HG03378 (cell line): Measurements from ENCODE around the gene GLRA3.
A peak's percentile ranks its signal among the peaks of the same experiment; 100 is the strongest.
"Not testable (repeated sequence)": the region's sequence is repeated elsewhere in the genome, so short reads cannot be mapped to it uniquely, and the experiment has no call there.

Source experiments
- ATAC-seq: cut with Tn5 transposase; IDR thresholded peaks from one replicate; pipeline ENCODE4 v1.9.1; 2021; ENCODE audit warnings: mild to moderate bottlenecking, moderate library complexity; ENCODE audit not compliant: unreplicated experiment

The GLRA3 gene

DNA sequence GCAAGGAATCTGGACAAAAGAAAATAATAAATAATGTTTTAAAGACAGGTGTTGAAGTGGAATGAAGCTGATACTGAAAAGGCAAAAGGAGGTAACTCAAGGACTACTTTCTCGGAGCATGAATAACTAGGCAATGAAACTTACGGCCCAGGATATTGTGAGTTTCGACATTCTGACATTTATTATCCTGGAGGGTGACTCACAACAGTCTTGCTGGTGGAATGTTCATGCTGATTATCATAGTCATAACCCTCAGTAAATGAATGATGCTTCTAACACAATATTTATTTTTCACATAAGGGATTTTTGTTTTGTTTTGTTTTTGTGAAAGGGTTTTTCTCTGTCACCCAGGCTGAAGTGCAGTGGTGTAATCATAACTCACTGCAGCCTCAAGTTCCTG is 159.8 kb downstream of the GLRA3 start:
- ATAC-seq: no peak

DNA sequence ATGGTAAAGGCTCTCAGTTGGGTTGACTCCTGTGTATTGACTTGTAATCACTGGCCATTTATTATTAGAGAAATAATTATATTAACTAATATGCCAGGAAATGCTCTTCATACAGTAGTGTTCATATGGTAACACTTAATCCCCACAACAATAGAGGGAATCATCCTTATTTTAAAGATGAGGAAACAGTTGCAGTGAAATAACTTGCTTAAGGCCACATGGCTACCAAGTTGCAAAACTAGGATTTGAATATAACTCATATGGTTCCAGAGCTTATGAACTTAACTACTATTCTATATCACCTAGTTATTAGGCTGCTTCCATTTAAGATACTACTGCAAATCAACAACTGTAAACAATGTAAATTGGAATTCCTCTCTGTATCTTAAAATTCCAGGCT is 163.2 kb downstream of the GLRA3 start:
- ATAC-seq: no peak

DNA sequence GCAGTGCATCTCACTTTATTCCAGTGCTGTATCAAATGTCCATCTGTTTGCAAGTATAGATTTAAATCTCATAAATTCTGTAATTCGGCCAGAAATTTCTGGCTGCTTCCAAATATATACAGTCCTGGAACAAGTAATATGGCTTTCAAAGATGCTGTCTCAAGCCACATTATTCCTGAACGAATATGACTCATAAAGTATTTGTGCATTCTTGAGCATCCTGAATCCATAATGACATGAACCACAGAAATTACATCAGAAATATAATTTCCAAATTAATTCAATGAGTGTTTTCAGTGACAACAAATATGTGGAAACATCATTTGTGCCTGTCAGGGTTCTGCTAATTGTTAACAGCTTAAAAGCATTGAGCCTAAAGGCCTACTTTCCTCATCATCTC is 165.8 kb downstream of the GLRA3 start:
- no peak for ATAC-seq

- ATAC-seq: no peak
Observed at GRCh38 chr4:174658246-174658645, 170.8 kb downstream of the GLRA3 start.

- ATAC-seq: no peak
Observed at GRCh38 chr4:174657472-174657871, 171.6 kb downstream of the GLRA3 start.

- no peak for ATAC-seq
Observed at GRCh38 chr4:174654634-174655033, 174.4 kb downstream of the GLRA3 start.

DNA sequence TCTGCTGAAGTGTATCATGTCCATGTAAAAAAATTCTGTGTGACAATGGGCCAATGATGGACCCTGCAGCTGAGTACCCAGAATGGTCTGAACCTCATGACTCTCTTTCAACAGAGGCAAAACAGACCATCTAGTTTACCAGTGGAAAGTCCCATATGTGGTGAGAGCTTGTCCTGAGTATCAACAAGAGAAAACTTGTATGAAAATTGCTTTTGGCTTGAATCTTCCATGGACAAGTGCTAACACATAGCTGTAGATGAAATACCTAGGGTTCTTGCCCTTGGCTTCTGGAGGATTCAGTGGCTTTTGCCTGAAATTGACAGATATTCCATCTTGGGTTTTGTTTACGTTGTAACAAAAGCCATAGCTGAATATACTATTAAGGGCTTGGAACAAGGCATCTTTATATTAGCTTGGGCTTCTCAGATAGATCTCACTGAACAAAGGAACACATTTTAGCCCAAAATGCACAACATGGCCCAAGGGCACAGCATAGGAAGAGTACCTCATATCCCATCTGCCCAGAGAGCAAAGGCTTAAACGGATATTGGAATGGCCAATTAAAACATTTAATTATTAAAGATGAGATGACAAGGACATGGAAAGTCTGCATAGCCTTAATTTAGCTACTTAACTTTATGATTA is 178.2 kb downstream of the GLRA3 start:
- ATAC-seq: no peak

GRCh38 chr4:174648812-174649211 is 180.2 kb downstream of the GLRA3 start:
- ATAC-seq: no peak

DNA sequence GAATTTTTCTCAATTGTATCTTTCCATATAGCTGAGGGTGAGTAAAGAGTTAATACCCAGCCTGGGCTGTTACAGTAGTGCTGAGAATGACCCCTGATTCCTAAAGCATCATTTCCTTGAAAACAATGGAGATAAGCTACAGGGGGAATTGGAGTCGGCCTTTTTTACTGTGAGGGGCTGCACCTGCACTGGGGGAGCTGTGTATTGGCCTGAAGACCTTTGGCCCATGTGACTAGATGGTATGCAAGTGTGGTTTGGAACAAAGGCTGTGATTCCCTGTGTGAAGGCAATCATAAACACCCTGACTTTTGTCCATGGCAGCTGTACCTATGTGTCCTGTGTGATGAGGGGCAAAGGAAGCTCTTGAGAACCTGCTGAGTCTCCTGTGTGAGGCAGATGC is 182.7 kb downstream of the GLRA3 start:
- ATAC-seq: no peak

- no peak for ATAC-seq
Observed at GRCh38 chr4:174640146-174640545, 188.9 kb downstream of the GLRA3 start.

- ATAC-seq: no peak
Observed at GRCh38 chr4:174635732-174636131, 193.3 kb downstream of the GLRA3 start.

DNA sequence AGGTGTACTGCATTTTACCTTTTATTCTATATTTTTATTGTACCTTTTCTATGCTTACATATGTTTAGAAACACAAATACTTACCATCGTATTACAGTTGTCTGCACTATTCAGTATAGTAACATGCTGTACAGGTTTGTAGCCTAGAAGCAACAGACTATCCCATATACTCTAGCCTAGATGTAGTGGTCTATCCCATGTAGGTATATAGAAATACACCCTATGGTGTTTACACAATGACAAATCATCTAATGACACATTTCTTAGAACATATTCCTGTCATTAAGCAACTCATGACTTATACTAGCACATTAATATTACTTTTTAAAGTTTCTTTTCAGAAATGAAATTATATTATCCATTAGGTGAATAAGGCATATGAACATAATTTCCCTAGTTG is 195.6 kb downstream of the GLRA3 start:
- ATAC-seq: no peak

GRCh38 chr4:174631901-174632758 is 196.9 kb downstream of the GLRA3 start:
- ATAC-seq: peak; percentile 52

GRCh38 chr4:174629907-174630450 is 199.1 kb downstream of the GLRA3 start:
- not testable (repeated sequence) for ATAC-seq

GRCh38 chr4:174629265-174629664 is 199.8 kb downstream of the GLRA3 start:
- no peak for ATAC-seq

DNA sequence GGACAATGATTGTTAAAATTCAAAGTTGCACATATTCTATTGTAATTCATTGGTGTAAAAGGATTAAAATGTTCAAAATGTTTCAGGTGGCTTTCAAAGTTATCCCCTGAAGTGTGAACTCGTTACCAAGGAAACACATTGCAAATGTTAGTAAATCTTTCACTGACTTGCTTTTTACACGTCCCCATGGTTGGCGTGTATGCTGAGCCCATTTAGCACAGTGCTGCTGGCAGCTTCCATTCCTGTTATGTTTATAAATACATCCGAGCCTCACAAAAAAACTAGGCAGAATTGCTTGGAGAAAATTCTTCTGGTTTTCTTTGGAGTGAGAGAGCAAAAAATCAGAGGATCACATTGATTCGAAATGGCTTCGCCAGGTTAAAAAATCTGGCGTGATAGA is 200.9 kb downstream of the GLRA3 start:
- no peak for ATAC-seq

GRCh38 chr4:174627473-174627872 is 201.6 kb downstream of the GLRA3 start:
- ATAC-seq: no peak

DNA sequence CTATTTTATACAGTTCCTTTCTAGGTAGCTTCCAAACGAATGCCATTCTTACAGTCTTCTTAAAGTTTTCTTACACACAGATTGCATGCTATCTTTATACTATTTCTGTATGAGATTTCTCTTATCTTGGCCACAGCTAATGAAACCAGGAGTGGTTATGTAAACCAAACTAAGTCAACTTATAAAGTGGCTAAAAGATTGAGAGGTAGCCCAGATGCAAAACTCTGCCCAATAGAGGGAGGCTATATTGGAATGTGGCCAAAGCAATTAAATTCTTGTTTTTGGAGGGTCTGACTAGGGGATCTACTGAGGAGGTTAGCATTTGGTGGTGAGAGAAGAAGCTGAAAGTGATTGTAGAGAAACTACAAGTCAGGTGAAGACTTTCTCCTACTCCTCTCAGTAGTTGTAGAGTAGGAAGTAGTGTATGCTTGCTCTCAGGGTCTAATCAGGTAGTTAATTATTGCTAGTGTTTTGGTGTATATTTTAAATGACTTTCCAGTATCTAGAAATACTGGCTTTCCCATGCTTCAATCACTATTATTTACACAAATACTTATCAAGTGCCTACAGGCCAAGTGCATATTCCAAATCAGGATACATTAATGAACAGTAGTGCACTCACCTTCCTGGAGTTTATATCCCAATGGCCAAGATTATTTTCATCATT is 202.6 kb downstream of the GLRA3 start:
- ATAC-seq: no peak

- ATAC-seq: no peak
Observed at GRCh38 chr4:174616661-174617060, 212.4 kb downstream of the GLRA3 start.

- ATAC-seq: no peak
Observed at GRCh38 chr4:174613979-174614378, 215.1 kb downstream of the GLRA3 start.

GRCh38 chr4:174611792-174612191 is 217.3 kb downstream of the GLRA3 start:
- ATAC-seq: no peak

- no peak for ATAC-seq
Observed at GRCh38 chr4:174607792-174608191, 221.3 kb downstream of the GLRA3 start.
